NOMO-1 treated with DMSO at 0.1 percent for 48 hours (cell line): Measurements from ENCODE around the gene NFU1.
A peak's percentile ranks its signal among the peaks of the same experiment; 100 is the strongest.
"Not testable (repeated sequence)": the region's sequence is repeated elsewhere in the genome, so short reads cannot be mapped to it uniquely, and the experiment has no call there.

Source experiments
- DNase-seq: peaks from one replicate; lab custom pipeline; 2025; ENCODE audit not compliant: unreplicated experiment; lab: John Stamatoyannopoulos, UW

Gene NFU1

DNA sequence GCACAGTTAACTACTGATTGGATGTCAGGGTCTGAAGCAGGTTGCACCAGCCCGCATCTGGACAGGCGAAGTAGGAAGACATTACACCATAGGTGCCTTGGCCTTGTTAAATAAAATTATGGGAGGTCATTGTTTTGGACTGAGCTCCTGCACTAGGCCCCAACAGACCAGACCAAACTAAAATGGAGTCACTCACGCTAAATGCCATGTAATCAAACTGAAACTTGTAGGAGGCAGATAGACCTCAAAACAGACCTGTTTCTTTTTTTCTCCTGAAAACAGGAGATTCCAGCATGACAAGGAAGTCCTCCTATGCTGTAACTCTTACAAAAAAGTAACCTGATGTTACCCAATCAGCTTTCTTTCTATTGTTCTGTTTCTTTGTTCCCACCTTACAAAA lies 15.5 kb upstream of the NFU1 start:
- DNase-seq: peak; percentile 14

DNA sequence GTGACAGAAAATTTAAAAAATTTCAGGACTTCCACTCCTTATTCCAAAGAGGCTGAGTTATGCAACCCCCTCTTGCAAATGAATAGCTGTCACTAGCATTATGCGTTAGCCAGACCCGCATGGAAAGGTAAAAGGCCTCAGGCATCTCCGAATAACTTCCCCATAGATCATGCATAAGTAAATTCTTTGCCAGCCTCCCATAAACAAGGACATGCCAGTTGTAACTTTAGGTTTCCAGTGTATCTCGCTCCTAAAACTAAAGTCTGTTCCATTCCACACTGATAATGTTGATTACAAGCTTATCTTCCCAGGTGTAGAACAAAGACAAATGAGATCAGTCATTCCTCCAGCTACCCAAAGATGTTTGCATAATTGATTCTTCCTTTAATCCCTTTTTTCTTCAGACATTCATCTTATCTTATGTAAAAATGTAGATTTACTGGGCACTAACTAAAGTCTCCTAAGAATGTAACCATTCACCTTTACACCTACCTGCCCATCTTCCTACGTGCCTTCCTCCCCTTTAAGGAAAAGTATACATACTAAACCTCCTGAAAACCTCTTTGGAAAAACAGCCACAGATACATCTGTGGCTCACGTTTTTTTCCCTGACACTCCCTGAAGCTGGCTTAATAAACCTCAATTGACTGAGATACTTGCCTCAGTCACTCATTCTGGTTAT lies 13.6 kb upstream of the NFU1 start:
- DNase-seq: no peak

GRCh38 chr2:69449906-69450305 lies 12.7 kb upstream of the NFU1 start:
- no peak for DNase-seq

DNA sequence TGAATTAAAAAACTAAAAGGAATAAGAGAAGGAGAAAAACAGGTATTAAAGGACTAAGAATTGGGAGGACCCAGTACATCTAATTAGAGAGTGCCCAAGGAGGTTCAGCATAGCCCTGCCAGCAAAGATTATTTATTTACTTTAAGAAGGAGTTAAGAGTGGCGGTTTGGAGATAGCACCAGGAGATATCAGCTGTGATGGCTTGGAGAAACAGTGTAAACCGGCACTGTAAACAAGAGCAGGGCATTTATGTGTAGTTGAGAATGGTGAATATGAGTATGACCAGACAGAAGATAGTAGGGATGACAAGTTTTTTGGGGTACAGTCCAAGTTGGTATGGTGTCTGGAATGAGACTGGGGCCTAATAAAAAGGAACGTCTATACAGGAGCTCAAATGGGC lies 6.4 kb upstream of the NFU1 start:
- DNase-seq: not testable (repeated sequence)

- not testable (repeated sequence) for DNase-seq
Observed at GRCh38 chr2:69439499-69439898, 2.3 kb upstream of the NFU1 start.

GRCh38 chr2:69438580-69438979 lies 1.3 kb upstream of the NFU1 start:
- no peak for DNase-seq

DNA sequence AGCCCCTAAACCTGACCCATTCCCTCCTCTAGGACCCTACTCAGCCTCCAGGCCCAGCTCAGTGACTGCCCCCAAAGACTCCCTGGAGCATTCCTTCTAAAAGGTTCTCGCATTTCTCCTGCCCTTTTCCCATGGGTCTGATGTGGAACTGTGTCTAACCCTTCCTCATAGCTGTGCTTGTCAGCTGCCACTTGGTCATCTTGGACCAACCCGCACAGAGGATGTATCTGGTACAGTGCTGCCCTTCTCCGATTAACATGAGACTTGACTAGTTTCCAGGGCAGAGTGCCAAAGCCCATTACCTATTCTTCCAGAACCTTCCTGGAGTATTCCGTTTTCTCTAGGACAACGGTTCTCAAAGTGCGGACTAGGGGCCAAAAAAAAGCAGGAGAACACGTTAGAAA lies 518 bp upstream of the NFU1 start:
- no peak for DNase-seq

- peak; percentile 53 for DNase-seq
Observed at GRCh38 chr2:69436596-69436937, 668 bp downstream of the NFU1 start.

GRCh38 chr2:69434753-69435152 lies 2.5 kb downstream of the NFU1 start:
- no peak for DNase-seq

GRCh38 chr2:69429491-69430183 lies 7.6 kb downstream of the NFU1 start:
- DNase-seq: no peak

GRCh38 chr2:69428981-69429380 lies 8.3 kb downstream of the NFU1 start:
- DNase-seq: no peak

- DNase-seq: no peak
Observed at GRCh38 chr2:69424419-69424818, 12.8 kb downstream of the NFU1 start.

DNA sequence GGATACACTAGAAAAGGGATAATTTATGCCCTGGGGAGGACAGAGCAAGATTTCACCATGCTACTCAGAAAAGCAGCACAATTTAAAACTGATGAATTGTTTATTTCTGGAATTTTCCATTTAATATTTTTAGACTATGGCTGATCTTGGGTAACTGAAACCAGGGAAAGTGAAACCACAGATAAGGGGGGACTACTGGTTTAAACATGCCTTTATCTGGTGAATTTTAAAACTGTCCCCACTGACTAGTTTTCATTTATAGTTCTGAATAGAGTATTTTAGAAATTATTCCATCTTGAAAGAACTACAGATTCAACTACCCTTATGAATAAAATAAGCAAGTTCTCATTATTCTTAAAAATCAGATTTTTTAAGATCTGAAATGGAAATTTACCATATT lies 15.0 kb downstream of the NFU1 start:
- no peak for DNase-seq

GRCh38 chr2:69419111-69419510 lies 18.1 kb downstream of the NFU1 start:
- DNase-seq: not testable (repeated sequence)

GRCh38 chr2:69416147-69416546 lies 21.1 kb downstream of the NFU1 start:
- no peak for DNase-seq

GRCh38 chr2:69411120-69411519 lies 26.1 kb downstream of the NFU1 start:
- no peak for DNase-seq

- no peak for DNase-seq
Observed at GRCh38 chr2:69405306-69405705, 31.9 kb downstream of the NFU1 start.

DNA sequence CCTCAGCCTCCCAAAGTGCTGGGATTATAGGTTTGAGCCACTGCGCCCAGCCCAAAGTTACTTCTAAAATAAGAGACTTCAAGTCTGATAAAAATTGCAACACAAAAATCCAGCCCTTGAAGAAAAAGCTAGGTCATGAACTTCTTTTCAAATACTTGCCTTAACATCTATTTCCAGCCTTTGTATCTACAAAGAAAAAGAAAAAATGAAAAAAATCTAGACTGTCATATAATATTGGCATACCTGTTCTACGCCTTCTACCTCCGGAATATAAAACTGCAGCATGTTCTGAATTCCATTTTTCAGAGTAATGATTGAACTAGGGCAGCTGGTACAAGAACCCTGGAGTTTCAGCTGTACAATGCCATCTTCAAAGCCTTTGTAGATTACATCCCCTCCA lies 37.1 kb downstream of the NFU1 start:
- no peak for DNase-seq

DNA sequence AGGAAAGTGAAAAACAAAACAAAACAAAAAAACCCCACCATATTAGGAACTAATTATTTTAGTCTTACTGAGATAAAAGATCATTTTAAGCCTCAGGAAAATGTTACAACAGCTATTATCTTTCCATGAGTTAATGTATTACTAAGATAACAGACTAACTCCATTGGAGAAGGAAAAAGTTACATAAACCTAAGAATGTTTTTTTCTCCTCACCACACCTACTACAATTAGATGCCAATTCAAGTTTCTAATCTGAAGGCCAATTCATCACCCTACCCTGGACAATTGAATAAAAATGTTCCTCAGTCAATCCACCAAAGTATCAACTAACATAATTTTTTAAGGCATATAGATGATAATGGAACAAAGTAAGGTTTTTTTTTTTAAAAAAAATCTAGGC lies 40.0 kb downstream of the NFU1 start:
- no peak for DNase-seq

DNA sequence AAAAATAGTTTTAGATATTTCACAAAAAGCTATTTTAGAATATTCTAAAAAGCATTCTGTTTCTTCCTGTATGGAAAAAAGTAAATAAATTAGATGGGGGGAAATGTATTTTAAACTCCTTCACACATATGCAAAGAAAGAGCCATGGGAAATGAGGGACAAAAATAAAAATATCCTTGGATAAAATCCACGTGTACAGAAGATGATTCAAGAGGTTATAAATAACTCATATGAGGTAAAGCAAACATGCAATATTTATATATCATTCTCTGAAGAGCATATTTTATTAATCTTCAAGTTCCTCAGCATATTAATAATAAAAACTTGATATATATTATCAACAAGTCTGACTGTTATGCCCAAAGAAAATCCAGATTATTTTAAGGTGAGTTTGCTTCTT lies 41.4 kb downstream of the NFU1 start:
- no peak for DNase-seq

DNA sequence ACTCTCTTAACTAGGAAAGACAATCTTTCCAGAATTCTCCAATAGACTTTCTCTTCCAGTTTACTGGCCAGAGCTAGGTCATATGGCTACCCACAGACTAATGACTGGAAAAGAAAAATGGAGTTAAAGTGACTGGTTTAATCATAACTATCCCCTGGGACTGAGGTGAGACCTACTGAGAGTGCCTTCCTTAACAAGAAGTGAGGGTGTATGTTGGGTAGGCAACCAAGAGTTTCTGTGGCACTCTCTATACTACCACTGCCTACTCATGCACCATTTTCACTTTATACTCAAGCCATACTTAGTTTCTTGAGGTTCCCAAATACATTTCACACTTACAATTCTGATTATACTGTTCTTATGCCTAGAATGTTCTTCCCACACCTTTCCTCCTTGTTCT lies 43.3 kb downstream of the NFU1 start:
- DNase-seq: no peak

DNA sequence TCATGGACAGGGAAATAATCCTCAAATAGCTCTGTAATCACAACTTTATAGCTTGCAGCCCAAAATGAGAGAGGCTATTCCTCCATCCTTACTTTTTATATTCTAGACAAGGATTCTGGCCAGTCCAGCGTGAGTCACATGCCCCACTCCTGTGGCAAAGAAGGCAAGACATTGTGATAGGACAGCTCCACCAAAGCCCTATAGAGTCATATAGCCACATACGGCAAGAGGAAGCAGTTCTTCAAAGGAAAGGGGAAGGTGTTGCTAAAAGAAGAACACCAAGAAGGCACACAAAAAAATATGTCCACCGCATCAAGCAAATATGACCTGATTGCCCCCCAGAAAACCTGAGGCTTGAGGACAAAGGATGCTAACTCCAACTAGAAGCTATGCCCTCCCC lies 46.8 kb downstream of the NFU1 start:
- DNase-seq: peak; percentile 84

- DNase-seq: no peak
Observed at GRCh38 chr2:69390001-69390400, 47.2 kb downstream of the NFU1 start.
